ENCODE measurements around the gene TAS2R50.

DNA sequence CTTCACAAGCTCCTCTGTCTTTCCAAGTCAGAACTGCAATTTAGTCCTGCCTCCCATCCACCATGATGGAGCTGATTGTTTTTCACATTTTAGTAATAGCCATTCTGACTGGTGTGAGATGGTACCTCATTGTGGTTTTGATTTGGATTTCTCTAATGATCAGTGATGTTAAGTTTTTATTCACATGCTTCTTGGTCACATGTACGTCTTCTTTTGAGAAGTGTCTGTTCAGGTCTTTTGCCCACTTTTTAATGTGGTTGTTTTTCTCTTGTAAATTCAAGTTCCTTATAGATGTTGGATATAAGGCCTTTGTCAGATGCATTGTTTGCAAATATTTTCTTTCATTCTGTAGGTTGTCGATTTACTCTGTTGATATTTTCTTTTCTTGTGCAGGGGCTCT lies 43.5 kb downstream of the TAS2R50 start:
- TF ChIP-seq, protein P1, sequence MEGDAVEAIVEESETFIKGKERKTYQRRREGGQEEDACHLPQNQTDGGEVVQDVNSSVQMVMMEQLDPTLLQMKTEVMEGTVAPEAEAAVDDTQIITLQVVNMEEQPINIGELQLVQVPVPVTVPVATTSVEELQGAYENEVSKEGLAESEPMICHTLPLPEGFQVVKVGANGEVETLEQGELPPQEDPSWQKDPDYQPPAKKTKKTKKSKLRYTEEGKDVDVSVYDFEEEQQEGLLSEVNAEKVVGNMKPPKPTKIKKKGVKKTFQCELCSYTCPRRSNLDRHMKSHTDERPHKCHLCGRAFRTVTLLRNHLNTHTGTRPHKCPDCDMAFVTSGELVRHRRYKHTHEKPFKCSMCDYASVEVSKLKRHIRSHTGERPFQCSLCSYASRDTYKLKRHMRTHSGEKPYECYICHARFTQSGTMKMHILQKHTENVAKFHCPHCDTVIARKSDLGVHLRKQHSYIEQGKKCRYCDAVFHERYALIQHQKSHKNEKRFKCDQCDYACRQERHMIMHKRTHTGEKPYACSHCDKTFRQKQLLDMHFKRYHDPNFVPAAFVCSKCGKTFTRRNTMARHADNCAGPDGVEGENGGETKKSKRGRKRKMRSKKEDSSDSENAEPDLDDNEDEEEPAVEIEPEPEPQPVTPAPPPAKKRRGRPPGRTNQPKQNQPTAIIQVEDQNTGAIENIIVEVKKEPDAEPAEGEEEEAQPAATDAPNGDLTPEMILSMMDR (IDR thresholded peaks at IDR 0.05): no peak
- TF ChIP-seq POLR2A (IDR thresholded peaks at IDR 0.05): no peak

All from adrenal gland (tissue), 5 donors.